Thymus (tissue), 11 donors: Measurements from ENCODE around the gene C3orf62. TPM values are rescaled to one million over a fixed set of nuclear protein-coding genes. Genes with fewer than 3 reads are reported as not detected.

ENCODE experiments used
- DNase-seq, 9 donors: peaks; one replicate each; pipeline ENCODE4 v3.0.0-alpha.2; 2013; ENCODE audit warnings: low spot score in 9 of 9, low read depth in 6 of 9, missing footprints in 1 of 9
- H3K27ac ChIP-seq, 2 donors: one replicate each; pipeline ENCODE4 v1.5.1; 2013; ENCODE audit warnings: control low read depth in 1 of 2, low read depth in 1 of 2, low read length in 1 of 2, mild to moderate bottlenecking in 1 of 2, moderate library complexity in 1 of 2
- H3K27me3 ChIP-seq, 2 donors: one replicate each; pipeline ENCODE4 v1.5.1; 2013; ENCODE audit warnings: low read length in 1 of 2; ENCODE audit not compliant: control insufficient read depth in 2 of 2, insufficient read depth in 1 of 2
- H3K36me3 ChIP-seq, 2 donors: one replicate each; pipeline ENCODE4 v1.5.1; 2013; ENCODE audit warnings: low read length in 1 of 2, mild to moderate bottlenecking in 1 of 2, moderate library complexity in 1 of 2; ENCODE audit not compliant: control insufficient read depth in 2 of 2, insufficient read depth in 2 of 2
- H3K4me1 ChIP-seq, 2 donors: one replicate each; pipeline ENCODE4 v1.5.1; 2013; ENCODE audit warnings: low read length in 2 of 2; ENCODE audit not compliant: control insufficient read depth in 2 of 2, insufficient read depth in 2 of 2
- H3K4me3 ChIP-seq, 2 donors: one replicate each; pipeline ENCODE4 v1.5.1; 2013; ENCODE audit warnings: low read length in 2 of 2, control low read depth in 1 of 2, mild to moderate bottlenecking in 1 of 2
- H3K9me3 ChIP-seq, 2 donors: one replicate each; pipeline ENCODE4 v1.5.1; 2013; ENCODE audit warnings: low read length in 1 of 2, mild to moderate bottlenecking in 1 of 2; ENCODE audit not compliant: control insufficient read depth in 2 of 2, insufficient read depth in 1 of 2
- WGBS: extraction: QIAGEN DNeasy Blood & Tissue Kit; methylation state at CpG from one replicate; pipeline ENCODE4 v1.1.7; 2013; 5-methylcytosine and 5-hydroxymethylcytosine counted together
- polyA plus RNA-seq: library from polyadenylated mRNA; stranded (reverse); fragments of 200-250 nt; gene quantifications from one replicate; pipeline ENCODE4 v1.2.3, GENCODE V29; 2013
- total RNA-seq: library from RNA; stranded (reverse); fragments of 120-200 nt; gene quantifications from one replicate; pipeline ENCODE4 v1.2.4, GENCODE V29; 2013
- donor health status: healthy.

Gene C3orf62
- total and polyA plus RNA-seq, 2 donors = 2.3 to 15.6 TPM

GRCh38 chr3:49277383-49277775 lies 347 bp upstream of the C3orf62 start:
- H3K9me3 ChIP-seq = no peaks in the 10 kb centered on the region
- DNase-seq = no peak
- peaks cover 22 to 34% of the 10 kb centered on the region in 2 donors for H3K36me3 ChIP-seq
- peak overlapping the region; percentile 44 to 50 for H3K4me3 ChIP-seq
- H3K27ac ChIP-seq = peak overlapping the region; percentile 85 to 86
- 59% methylated on average over 9 of the region's 9 CpGs for WGBS
- H3K4me1 ChIP-seq = peaks cover 7 to 20% of the 10 kb centered on the region in 2 donors
- no peaks in the 10 kb centered on the region for H3K27me3 ChIP-seq

GRCh38 chr3:49273825-49274532 lies 3.1 kb downstream of the C3orf62 start:
- Histone ChIP-seq H3K9me3 (no peaks in the 10 kb centered on the region), H3K36me3 (peaks cover 9 to 29% of the 10 kb centered on the region in 2 donors), H3K4me1 (peaks cover 7 to 20% of the 10 kb centered on the region in 2 donors), H3K27me3 (no peaks in the 10 kb centered on the region), H3K27ac (no peak overlapping the region), H3K4me3 (no peak overlapping the region)
- no peak for DNase-seq
- 98% methylated on average over 11 of the region's 11 CpGs for WGBS

GRCh38 chr3:49271047-49271446 lies 6.0 kb downstream of the C3orf62 start:
- DNase-seq = no peak
- H3K9me3 ChIP-seq = no peaks in the 10 kb centered on the region
- peaks cover 3 to 18% of the 10 kb centered on the region in 2 donors for H3K36me3 ChIP-seq
- no peak overlapping the region for H3K27ac ChIP-seq
- H3K4me3 ChIP-seq = no peak overlapping the region
- no peaks in the 10 kb centered on the region for H3K27me3 ChIP-seq
- peaks cover 2 to 5% of the 10 kb centered on the region in 2 donors for H3K4me1 ChIP-seq
- 97% methylated on average over 4 of the region's 4 CpGs for WGBS

GRCh38 chr3:49270156-49270500 lies 6.9 kb downstream of the C3orf62 start:
- no peaks in the 10 kb centered on the region for H3K27me3 ChIP-seq
- no peak for DNase-seq
- WGBS = 99% methylated on average over 2 of the region's 2 CpGs
- H3K36me3 ChIP-seq = peaks cover 3 to 18% of the 10 kb centered on the region in 2 donors
- no peak overlapping the region for H3K4me3 ChIP-seq
- no peaks in the 10 kb centered on the region for H3K4me1 ChIP-seq
- H3K9me3 ChIP-seq = no peaks in the 10 kb centered on the region
- no peak overlapping the region for H3K27ac ChIP-seq

- Histone ChIP-seq H3K9me3 (no peaks in the 10 kb centered on the region), H3K4me3 (no peak overlapping the region), H3K27me3 (no peaks in the 10 kb centered on the region), H3K36me3 (peaks cover 3 to 18% of the 10 kb centered on the region in 2 donors), H3K4me1 (no peaks in the 10 kb centered on the region), H3K27ac (no peak overlapping the region)
- no peak for DNase-seq
- WGBS = 99% methylated on average over 3 of the region's 3 CpGs
Observed at GRCh38 chr3:49269443-49270155, 7.4 kb downstream of the C3orf62 start.

GRCh38 chr3:49266410-49267095 lies 10.5 kb downstream of the C3orf62 start:
- DNase-seq = no peak
- no peak overlapping the region for H3K27ac ChIP-seq
- peaks cover 3 to 15% of the 10 kb centered on the region in 2 donors for H3K36me3 ChIP-seq
- 94% methylated on average over 5 of the region's 5 CpGs for WGBS
- no peaks in the 10 kb centered on the region for H3K27me3 ChIP-seq
- H3K9me3 ChIP-seq = no peaks in the 10 kb centered on the region
- H3K4me3 ChIP-seq = no peak overlapping the region
- H3K4me1 ChIP-seq = no peaks in the 10 kb centered on the region

- Histone ChIP-seq H3K9me3 (no peaks in the 10 kb centered on the region), H3K4me1 (no peaks in the 10 kb centered on the region), H3K27ac (no peak overlapping the region), H3K4me3 (no peak overlapping the region), H3K27me3 (no peaks in the 10 kb centered on the region), H3K36me3 (peaks cover 3 to 11% of the 10 kb centered on the region in 2 donors)
- no peak for DNase-seq
- 98% methylated on average over 10 of the region's 10 CpGs for WGBS
Observed at GRCh38 chr3:49265661-49266386, 11.2 kb downstream of the C3orf62 start.

GRCh38 chr3:49263159-49263889 lies 13.7 kb downstream of the C3orf62 start:
- DNase-seq = no peak
- Histone ChIP-seq H3K27ac (no peak overlapping the region), H3K9me3 (no peaks in the 10 kb centered on the region), H3K36me3 (no peaks in the 10 kb centered on the region), H3K4me1 (no peaks in the 10 kb centered on the region), H3K27me3 (no peaks in the 10 kb centered on the region), H3K4me3 (no peak overlapping the region)
- 96% methylated on average over 6 of the region's 6 CpGs for WGBS
